Kidney tubule cell (primary cell): ENCODE data around the gene SELENOP.

ENCODE experiments used
- DNase-seq: peaks from one replicate; pipeline ENCODE4 v3.0.0-alpha.2; 2018; ENCODE audit warnings: low spot score

SELENOP gene

GRCh38 chr5:42798284-42799240 lies 13.1 kb downstream of the SELENOP start:
- DNase-seq = no peak

GRCh38 chr5:42791151-42791550 lies 20.5 kb downstream of the SELENOP start:
- no peak for DNase-seq

GRCh38 chr5:42787845-42788244 lies 23.8 kb downstream of the SELENOP start:
- DNase-seq = no peak

GRCh38 chr5:42787073-42787472 lies 24.6 kb downstream of the SELENOP start:
- DNase-seq = no peak

- DNase-seq = no peak
Observed at GRCh38 chr5:42785756-42786155, 25.9 kb downstream of the SELENOP start.

- no peak for DNase-seq
Observed at GRCh38 chr5:42784132-42784531, 27.6 kb downstream of the SELENOP start.

GRCh38 chr5:42781584-42781983 lies 30.1 kb downstream of the SELENOP start:
- no peak for DNase-seq

GRCh38 chr5:42779083-42779482 lies 32.6 kb downstream of the SELENOP start:
- DNase-seq = no peak

- no peak for DNase-seq
Observed at GRCh38 chr5:42772265-42772993, 39.3 kb downstream of the SELENOP start.

GRCh38 chr5:42770003-42770402 lies 41.7 kb downstream of the SELENOP start:
- no peak for DNase-seq

- DNase-seq = no peak
Observed at GRCh38 chr5:42768106-42768504, 43.6 kb downstream of the SELENOP start.

- peak; percentile 49 for DNase-seq
Observed at GRCh38 chr5:42767491-42768105, 44.1 kb downstream of the SELENOP start.

- no peak for DNase-seq
Observed at GRCh38 chr5:42761791-42762190, 49.9 kb downstream of the SELENOP start.

GRCh38 chr5:42760426-42760825 lies 51.3 kb downstream of the SELENOP start:
- DNase-seq = no peak

- DNase-seq = peak; percentile 44
Observed at GRCh38 chr5:42759456-42759855, 52.2 kb downstream of the SELENOP start.

- DNase-seq = peak; percentile 71
Observed at GRCh38 chr5:42756606-42757601, 54.8 kb downstream of the SELENOP start, which contains the start of gene CCDC152. CCDC152 (plus strand) TSS chr5:42756818; CDS start chr5:42759122, 2,304 bp downstream.

GRCh38 chr5:42753099-42753498 lies 58.6 kb downstream of the SELENOP start:
- DNase-seq = no peak

GRCh38 chr5:42751044-42751443 lies 60.6 kb downstream of the SELENOP start:
- no peak for DNase-seq

GRCh38 chr5:42750507-42750906 lies 61.2 kb downstream of the SELENOP start:
- DNase-seq = no peak
